Measurements from ENCODE around the gene EDN1. TPM values are rescaled to one million over a fixed set of nuclear protein-coding genes. Genes with fewer than 3 reads are reported as not detected.

The EDN1 gene
- total and polyA plus RNA-seq, 9 of the 15 experiments (the other 6 are each of a cell fraction or from before 2014, with no cell fraction given): 0.03 to 0.06 TPM; not detected in 7

DNA sequence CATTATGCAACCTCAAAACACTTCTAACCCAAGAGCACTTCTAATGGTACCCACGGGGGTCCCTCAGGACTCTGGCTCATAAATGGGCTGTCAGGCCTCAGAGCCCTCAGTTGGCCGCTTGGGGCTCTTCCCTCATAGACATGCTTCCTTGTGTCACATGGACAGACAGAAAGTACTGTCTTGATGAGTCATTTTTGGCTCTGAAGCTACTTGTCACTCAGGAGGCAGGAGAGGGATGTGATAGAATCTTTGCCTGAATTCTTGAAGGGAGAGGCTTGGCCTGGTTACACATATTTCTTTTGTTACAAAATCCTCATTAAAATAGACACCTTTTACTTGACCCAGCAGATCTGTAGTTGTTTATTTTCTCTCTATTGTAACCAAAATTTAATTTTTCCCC lies 15.1 kb upstream of the EDN1 start (continued):
- TF ChIP-seq, protein P1, sequence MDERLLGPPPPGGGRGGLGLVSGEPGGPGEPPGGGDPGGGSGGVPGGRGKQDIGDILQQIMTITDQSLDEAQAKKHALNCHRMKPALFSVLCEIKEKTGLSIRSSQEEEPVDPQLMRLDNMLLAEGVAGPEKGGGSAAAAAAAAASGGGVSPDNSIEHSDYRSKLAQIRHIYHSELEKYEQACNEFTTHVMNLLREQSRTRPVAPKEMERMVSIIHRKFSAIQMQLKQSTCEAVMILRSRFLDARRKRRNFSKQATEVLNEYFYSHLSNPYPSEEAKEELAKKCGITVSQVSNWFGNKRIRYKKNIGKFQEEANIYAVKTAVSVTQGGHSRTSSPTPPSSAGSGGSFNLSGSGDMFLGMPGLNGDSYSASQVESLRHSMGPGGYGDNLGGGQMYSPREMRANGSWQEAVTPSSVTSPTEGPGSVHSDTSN (CRISPR knock-in tag; IDR thresholded peaks at IDR 0.05; ENCODE audit: low read depth): no peak; the same call in 1 of the 2 replicates
- TF ChIP-seq, protein P1 (tag; conservative IDR thresholded peaks at IDR 0.05; ENCODE audit: low read depth): peak; percentile 75
- peak; percentile 60 for TF ChIP-seq MEIS2 (IDR thresholded peaks at IDR 0.05; ENCODE audit: partially characterized antibody)
- peak; percentile 75 for TF ChIP-seq ATF3 (IDR thresholded peaks at IDR 0.05)
- no peak for TF ChIP-seq ATF3 (CRISPR knock-in tag; conservative IDR thresholded peaks at IDR 0.05)
- TF ChIP-seq PKNOX1 (IDR thresholded peaks at IDR 0.05): peak; percentile 89
- TF ChIP-seq, protein P2, sequence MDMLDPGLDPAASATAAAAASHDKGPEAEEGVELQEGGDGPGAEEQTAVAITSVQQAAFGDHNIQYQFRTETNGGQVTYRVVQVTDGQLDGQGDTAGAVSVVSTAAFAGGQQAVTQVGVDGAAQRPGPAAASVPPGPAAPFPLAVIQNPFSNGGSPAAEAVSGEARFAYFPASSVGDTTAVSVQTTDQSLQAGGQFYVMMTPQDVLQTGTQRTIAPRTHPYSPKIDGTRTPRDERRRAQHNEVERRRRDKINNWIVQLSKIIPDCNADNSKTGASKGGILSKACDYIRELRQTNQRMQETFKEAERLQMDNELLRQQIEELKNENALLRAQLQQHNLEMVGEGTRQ (CRISPR knock-in tag; IDR thresholded peaks at IDR 0.05): peak; percentile 31
- TF ChIP-seq FOXP1 (CRISPR knock-in tag; IDR thresholded peaks at IDR 0.05): no peak
- no peak for TF ChIP-seq TEAD1 (CRISPR knock-in tag; IDR thresholded peaks at IDR 0.05)
